ENCODE measurements around the gene ARHGAP10.

ARHGAP10 gene

DNA sequence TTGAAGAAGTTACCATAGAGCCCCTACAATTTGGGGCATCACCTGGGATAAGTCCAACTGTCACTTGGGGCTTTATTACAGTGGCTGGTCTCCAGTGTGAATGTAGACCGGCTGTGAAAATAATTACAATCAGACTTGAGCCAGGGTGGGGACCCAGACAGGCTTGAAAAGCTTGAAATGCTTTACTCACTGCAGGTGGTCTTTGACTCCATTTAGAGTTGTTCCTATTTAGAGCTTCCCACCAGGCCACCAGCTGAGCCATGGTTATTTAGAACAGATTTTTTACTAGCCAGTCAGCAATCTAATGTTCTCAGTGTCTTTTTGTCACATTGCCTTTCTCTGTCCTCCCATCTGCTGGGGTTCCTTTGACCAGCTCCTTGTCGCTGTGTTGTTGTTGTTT, 5.7 kb downstream of the ARHGAP10 start:
- no peak for DNase-seq (ENCODE audit: low read depth)
- H3K4me3 ChIP-seq (ENCODE audit: low read depth, low read length) = no peak overlapping the region
- TF ChIP-seq CTCF (IDR thresholded peaks at IDR 0.05; ENCODE audit: insufficient read depth, low read depth, low read length, missing control alignments) = no peak

- no peak overlapping the region for H3K4me3 ChIP-seq (ENCODE audit: low read depth, low read length)
- no peak for TF ChIP-seq CTCF (IDR thresholded peaks at IDR 0.05; ENCODE audit: insufficient read depth, low read depth, low read length, missing control alignments)
- no peak for DNase-seq (ENCODE audit: low read depth)
Measured at GRCh38 chr4:147739239-147739823, 7.4 kb downstream of the ARHGAP10 start.

GRCh38 chr4:147740176-147740575, 8.3 kb downstream of the ARHGAP10 start:
- no peak for TF ChIP-seq CTCF (IDR thresholded peaks at IDR 0.05; ENCODE audit: insufficient read depth, low read depth, low read length, missing control alignments)
- no peak overlapping the region for H3K4me3 ChIP-seq (ENCODE audit: low read depth, low read length)
- DNase-seq (ENCODE audit: low read depth) = no peak

DNA sequence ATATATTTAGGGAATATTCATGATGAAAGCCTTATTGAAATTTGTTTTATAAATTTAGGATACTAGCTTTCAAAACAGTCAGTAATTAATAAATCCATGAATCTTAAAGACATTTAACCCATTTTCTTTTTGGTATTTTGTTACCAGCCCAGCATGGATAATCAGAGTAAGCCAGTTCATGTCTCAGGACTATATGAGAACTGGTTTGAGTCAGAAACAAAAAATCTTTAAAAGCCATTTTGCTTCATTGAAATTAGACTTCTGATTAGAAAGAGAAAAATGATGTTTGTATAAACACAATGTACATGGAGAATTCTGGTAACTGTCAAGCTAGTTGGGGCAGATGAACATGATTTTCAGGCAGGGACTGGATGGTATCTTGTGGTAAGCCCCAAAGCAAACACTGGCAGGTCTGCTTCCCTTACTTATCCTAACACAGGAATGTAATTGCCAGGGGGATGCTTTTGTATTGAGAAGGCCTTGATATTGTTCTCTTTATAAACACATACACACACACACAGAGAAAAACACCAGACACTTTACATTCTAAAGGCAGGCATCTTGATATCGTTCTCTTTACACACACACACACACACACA, 9.4 kb downstream of the ARHGAP10 start:
- TF ChIP-seq CTCF (IDR thresholded peaks at IDR 0.05; ENCODE audit: insufficient read depth, low read depth, low read length, missing control alignments) = no peak
- DNase-seq (ENCODE audit: low read depth) = no peak
- H3K4me3 ChIP-seq (ENCODE audit: low read depth, low read length) = no peak overlapping the region

DNA sequence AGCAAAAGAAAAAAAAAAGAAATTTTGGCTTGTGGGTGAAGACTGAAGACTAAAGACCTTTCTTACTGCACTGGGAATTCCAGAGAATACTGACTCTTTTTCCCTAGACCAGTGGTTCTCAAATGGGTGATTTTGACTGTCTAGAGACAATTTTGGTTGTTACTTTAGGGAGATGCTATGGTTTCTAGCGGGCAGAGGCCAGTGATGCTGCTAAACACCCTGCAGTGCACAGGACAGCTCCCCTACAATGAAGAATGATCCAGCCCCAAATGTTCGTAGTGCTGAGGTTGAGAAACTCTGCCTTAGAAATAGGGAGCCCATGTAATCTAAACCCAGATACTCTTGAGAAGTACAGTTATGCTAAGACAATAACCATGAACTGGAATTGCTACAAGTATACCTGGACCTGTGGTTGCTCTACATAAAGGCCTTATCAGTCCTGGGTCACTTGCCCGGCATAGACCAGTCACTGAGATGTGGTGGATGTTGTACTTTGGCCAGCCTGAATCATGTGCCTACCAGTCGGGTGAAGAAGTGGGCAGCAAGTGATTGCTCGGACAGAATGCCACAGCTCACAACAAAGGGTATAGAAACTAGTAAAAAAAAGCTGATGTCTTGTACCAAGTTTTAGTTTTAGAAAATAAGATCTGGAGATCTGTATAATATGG, 16.0 kb downstream of the ARHGAP10 start:
- no peak overlapping the region for H3K4me3 ChIP-seq (ENCODE audit: low read depth, low read length)
- no peak for TF ChIP-seq CTCF (IDR thresholded peaks at IDR 0.05; ENCODE audit: insufficient read depth, low read depth, low read length, missing control alignments)
- no peak for DNase-seq (ENCODE audit: low read depth)

- no peak for TF ChIP-seq CTCF (IDR thresholded peaks at IDR 0.05; ENCODE audit: insufficient read depth, low read depth, low read length, missing control alignments)
- DNase-seq (ENCODE audit: low read depth) = peak; percentile 83
- peak overlapping the region; percentile 45 for H3K4me3 ChIP-seq (ENCODE audit: low read depth, low read length)
Measured at GRCh38 chr4:147749811-147750321, 18.0 kb downstream of the ARHGAP10 start.

All from GM12865 (cell line).